Islet precursor cell (in vitro differentiated cells): ENCODE results near the gene KSR2.

Experiments
- DNase-seq: peaks from one replicate; pipeline ENCODE4 v3.0.0-alpha.2; 2018

The KSR2 gene

DNA sequence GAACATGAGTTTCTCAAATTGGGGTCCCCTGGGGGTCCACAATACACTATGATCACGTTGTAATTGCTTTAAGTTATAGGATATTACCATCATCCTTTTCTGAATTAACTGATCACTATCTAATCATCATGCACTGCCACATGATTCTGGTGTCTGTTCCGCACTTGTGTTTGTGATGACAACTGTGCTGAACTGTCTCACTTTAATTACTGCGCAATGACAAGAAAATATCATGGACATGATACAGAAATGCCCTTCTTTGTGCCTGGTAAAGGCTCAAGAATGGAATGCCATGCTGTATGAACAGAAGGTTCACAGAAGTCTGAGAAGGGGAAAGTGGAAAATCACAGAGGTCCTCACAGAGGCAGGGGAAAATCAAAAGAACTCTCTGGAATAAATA lies 541.6 kb downstream of the KSR2 start:
- no peak for DNase-seq

DNA sequence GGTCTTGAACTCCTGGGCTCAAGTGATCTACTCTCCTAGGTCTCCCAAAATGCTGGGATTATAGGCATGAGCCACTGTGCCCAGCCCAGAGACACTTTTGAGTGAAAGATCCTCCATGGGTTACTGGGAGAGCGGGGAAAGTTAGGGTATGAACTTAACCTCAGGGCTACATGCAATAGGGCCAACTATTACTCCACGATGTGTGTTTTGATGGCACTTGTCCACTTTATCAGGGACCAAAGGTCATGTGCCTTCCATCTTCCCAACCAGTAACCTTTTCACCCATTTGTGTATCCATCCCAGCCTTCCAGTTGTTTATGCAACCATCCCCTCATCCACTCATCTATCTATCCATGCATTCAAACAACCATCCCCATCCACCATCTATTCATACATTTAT lies 546.8 kb downstream of the KSR2 start:
- no peak for DNase-seq

DNA sequence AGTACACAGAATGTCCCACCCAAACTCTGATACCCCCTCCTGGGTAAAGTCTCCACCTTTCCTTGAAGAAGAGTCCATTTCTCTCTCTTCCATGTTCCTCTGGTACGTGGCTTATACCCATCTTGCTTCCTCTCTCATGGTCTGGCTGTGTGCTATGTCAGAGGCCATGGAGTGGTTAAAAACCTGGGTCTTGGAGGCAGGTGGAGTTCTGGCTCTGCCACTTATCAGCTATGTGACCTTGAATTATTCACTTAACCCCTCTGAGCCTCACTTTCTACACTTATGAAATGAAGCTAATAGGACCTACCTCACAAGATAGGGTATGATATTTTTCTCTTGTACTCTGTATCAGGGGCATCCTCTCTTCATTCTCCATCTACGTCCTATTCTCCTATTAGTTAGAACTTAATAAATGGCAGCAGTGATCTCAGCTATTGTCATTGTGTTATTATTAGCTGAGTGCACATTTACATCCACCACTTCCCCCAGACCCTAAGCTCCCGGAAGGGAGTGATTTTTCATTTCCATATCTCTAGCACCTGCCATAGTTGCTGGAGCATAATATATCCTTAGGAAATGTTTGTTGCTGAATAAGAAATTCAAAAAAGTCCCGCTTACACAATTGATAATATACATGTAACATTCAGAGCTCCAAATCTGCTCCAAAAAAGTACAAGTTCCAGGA lies 547.6 kb downstream of the KSR2 start:
- no peak for DNase-seq

DNA sequence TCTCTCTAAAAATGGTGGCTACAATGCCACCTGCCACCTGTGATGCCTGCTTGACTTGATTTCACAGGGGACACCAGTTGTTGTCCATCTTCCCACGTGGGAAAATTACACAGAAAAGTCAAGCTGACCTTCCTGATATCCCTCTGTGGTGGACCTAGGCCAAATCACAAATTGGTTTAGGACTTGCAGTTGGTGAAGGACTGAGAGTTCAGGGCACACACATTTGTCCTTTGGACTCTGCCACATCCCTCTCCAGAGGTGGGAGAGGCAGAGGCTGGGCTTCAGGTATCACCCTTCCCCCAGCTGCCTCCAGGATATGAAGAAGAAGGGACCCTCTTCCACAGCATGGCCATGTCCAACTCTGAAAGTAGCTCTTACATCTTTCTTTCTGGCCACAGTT lies 551.8 kb downstream of the KSR2 start:
- DNase-seq = no peak

DNA sequence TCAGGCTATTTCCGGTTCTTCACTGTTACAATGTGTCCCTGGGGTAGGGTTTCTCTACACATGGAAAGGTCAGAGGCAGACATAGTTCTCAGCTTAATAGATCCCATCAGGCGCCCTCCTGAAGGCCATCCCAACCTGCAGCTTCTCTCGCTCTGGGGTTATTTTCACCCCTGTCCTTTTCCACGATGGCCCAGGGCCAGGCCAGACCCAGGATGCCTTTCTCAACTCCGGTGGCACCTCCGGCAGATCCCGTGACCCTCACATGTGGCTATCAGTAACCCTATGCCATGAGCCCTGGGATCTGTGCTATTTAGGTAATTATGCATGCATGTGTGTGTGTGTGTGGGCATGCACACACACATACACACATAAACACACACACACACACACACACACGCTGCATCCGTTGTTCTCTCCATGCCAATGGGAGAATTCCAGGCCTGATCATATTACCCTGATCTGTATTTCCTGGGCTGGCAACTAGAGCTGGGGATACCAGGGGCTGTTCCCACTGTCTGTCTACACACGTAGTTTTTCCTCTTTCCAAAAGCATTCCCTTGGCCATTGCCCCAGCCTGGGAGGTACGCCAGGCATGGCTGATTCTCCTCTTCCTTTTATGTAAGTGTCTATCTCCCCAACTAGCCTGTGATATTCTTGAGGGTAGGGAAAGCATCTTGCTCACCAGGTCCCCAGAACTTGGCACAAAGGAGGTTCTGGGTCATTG lies 556.2 kb downstream of the KSR2 start:
- no peak for DNase-seq

DNA sequence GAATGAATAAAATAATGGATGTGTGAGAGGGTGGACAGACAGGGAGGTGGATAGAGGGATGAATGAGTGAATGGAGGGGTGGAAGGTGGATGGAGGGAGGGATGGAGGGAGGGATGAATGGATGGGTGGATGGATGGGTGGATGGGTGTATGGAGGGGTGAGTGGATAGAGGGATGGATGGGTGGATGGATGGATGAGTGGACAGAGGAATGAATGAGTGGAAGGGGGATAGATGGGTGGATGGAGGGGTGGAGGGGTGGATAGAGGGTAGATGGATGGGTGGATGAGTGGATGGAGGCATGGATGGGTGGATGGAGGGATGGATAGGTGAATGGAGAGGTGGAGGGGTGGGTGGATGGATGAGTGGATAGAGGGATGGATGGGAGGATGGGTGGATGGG lies 559.5 kb downstream of the KSR2 start:
- DNase-seq = no peak

DNA sequence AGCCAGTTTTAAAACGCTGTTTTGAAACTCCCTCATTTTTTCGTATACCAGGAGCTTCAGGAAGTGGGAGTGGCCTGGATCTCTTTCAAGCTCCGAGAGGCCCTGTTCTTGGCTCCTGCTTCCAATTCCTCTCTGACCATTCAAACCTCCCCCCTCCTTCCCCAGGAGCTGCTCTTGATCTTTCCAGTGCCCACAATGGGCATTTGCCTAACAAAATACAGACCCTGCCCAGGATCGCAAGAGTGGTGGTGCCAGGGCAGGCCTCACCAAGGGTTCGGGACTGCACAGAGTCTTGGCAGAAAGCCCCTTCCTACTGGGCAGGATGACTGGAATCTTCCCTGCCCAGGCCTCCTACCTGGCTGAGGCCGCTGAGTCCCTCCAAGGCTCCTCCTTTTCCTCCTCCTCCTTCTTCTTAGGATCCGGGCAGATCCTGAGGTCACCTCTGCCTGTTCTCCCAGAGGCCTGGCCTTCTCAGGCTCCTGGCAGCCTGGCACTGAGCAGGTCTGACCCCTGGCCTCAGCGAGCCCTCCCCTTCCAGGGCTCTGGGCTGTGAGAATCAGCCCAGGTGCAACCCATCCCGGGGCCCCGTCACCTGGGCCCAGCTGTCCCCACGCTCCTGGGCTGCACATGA lies 560.5 kb downstream of the KSR2 start:
- DNase-seq = no peak

DNA sequence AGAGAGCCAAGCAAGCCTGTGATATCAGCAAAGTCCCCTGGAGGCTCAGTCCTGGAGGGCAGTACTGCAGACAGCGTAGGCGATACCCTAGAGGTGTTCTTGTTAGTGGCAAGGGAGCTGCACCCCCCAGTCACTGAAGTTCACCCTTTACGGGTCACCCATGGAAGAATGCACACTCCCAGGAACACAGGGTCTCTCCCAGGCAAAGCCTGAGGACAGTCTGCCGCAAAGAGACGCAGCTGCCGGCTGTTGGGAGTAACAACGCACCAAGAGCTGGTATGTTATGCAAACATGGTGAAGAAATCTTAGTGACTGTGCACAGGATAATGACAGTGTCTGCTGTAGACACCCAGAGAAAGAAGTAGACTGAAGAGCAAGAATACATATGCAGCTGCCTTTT lies 563.9 kb downstream of the KSR2 start:
- DNase-seq = no peak

DNA sequence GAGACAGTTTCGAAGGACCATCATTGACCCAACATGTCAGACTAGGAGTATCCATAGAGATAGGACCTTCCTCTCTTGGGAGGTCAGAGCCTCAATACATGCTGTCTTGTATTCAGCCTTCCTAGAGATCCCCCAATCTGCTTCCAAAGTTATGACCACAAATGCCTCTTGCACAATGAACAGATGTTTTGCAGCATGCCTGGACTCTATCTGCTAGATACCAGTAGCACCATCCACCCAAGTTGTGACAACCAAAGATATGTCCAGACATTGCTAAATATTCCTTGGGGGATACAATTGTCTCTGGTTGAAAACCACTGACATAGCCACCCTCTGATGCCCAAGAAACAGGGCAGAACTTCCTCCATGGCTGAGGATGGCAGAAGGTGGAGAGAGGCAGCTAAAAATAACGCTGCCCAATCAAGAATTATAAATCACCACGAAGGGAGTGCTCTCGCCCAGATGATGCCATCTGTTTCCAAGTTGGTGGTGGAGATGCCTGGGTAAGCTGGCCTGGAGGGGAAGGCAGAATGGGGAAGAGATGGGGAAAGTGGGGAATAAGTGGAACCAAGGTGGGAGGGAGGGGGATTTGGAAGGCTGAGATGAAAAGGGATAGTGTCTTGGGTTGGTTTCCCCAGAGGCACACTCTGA lies 564.5 kb downstream of the KSR2 start:
- no peak for DNase-seq

DNA sequence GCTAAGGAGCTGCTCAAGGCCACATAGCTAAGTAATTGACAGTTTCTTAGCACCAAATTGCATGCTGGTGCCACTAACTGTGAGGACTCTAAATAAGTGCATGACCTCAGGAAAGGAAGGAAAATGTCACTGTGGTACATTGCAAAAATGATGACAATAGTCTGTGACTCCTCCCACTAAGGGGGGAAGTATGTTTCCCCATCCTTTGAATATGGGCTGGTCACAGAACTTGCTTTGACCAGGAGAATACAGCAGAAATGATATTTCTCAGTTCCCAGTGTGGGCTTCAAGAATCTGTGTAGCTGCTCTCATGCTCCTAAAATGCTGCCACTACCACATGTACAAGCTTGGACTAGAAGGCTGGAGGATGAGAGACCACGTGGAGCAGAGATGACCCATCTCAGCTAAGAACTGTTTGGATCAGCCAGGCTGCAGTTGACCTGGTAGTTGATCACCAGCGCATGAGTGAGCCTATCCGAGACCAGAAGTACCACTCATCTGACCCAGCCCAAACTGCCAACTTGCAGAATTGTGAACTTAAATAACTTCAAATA lies 565.1 kb downstream of the KSR2 start:
- no peak for DNase-seq
